ENCODE results near the gene CAPN9.

The CAPN9 gene

DNA sequence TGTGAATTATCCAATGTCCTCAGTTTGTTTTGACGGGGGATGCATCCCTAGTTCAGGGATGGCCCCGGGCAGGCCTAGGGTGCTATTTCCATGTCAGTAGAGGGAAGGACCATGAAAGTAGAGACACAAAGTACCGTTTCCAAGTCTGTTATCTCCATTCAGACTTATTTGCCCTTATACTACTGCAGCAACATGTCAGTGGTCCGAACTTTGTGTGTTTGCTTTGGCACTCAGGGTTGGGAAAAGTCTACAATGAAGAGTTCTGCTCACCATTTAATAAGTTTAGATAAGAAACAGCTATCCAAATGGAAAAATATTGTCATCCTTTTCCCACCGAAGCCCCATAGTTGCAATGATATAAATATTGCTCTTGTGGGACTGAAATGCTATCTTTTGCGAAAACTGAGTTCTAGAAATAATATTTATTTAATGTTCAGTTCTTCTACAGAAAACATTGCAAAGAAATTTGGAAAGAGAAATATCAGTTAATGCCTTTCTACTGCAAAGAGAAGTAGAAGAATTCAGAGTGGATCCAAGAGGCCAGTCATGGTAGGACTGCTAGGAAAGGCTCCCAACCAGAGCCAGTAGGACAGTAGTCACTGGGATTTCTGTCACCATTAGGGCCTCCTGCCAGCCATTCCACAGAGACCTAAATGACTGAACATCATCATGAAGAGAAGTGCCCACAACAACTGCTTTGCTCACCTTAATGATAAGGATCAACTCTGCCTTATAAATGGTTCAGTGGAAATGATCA is 21.8 kb upstream of the CAPN9 start:
- no peak for DNase-seq (ENCODE audit: low read depth)
- TF ChIP-seq, protein P1, sequence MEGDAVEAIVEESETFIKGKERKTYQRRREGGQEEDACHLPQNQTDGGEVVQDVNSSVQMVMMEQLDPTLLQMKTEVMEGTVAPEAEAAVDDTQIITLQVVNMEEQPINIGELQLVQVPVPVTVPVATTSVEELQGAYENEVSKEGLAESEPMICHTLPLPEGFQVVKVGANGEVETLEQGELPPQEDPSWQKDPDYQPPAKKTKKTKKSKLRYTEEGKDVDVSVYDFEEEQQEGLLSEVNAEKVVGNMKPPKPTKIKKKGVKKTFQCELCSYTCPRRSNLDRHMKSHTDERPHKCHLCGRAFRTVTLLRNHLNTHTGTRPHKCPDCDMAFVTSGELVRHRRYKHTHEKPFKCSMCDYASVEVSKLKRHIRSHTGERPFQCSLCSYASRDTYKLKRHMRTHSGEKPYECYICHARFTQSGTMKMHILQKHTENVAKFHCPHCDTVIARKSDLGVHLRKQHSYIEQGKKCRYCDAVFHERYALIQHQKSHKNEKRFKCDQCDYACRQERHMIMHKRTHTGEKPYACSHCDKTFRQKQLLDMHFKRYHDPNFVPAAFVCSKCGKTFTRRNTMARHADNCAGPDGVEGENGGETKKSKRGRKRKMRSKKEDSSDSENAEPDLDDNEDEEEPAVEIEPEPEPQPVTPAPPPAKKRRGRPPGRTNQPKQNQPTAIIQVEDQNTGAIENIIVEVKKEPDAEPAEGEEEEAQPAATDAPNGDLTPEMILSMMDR (conservative IDR thresholded peaks at IDR 0.05; ENCODE audit: low read depth, low read length) = no peak
- no peak overlapping the region for H3K4me3 ChIP-seq (ENCODE audit: low read length)

DNA sequence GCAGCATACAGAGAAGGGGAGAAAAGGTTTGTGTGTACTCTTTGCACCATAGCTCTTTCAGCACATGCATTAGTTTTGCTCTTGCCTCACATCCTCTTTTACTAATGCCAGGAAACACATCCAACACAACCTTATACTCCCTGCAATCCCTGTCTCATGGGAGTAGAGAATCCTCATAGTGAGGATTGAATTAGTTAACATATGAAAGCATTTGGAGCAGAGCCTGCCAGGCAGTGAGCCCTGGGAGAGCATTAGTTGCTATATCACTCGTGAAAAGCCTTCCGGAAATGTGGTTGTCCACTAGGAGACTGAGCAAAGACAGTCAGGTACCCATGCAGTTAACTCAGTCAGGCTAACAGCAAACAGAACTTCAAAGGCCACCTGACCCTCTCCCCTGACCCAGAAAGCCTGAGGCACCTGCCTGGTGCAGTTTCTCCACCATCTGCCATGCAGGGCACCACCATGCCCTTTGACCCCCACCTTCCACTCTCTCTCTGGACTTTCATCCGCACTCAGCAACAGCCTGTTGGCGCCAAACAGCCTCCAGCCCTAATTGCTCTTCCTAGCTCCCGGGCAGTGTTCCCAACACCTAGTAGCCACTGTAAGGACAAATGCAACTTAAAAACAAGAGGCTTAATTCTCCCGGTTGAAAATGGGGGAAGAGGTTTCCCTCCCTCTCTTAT is 18.3 kb upstream of the CAPN9 start:
- TF ChIP-seq, protein P1 (conservative IDR thresholded peaks at IDR 0.05; ENCODE audit: low read depth, low read length) = no peak

DNA sequence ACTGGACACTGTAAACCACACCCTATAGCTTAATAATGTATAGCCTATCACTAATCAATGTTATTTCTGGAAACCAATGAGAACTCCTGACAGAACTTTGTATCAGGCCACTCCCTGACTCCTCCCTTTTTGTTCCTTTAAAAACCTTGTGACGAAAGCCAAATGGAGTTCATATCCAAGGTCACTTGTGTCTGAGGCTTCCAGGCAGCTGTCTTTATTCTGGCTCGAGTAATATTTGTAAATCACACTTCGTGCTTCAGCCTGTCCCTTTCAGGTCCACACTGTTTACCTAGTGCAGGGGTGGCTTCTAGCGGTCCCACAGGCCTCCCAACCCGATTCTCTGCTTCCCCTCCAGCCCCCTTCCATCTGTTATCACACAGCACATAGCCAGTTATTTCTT is 16.2 kb upstream of the CAPN9 start:
- TF ChIP-seq, protein P1 (conservative IDR thresholded peaks at IDR 0.05; ENCODE audit: low read depth, low read length) = no peak
- DNase-seq (ENCODE audit: low read depth) = no peak
- no peak overlapping the region for H3K4me3 ChIP-seq (ENCODE audit: low read length)

More for the DNA sequence above, 18.3 kb upstream of the CAPN9 start:
- no peak for DNase-seq (ENCODE audit: low read depth)
- no peak overlapping the region for H3K4me3 ChIP-seq (ENCODE audit: low read length)

DNA sequence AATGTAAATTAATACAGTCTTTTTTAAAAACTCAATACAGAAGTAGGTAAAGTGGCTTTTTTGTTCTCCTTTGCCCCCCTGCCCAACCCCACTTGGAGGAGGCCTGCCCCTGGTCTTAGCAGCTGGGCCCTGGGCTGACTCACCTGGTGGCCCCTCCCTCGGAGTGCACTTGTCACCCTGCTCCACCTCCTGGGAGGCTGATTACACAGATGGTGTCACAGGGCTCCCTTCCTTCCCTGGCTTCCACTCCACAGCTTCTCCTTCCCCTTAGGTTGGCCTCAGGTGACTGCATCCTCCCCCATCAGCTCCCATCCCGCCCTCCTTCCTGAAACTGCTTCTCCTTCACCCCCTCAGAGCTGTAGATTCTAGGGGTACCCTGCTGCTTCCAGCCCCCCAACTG is 11.7 kb upstream of the CAPN9 start:
- no peak overlapping the region for H3K4me3 ChIP-seq (ENCODE audit: low read length)
- TF ChIP-seq, protein P1 (conservative IDR thresholded peaks at IDR 0.05; ENCODE audit: low read depth, low read length) = no peak

DNA sequence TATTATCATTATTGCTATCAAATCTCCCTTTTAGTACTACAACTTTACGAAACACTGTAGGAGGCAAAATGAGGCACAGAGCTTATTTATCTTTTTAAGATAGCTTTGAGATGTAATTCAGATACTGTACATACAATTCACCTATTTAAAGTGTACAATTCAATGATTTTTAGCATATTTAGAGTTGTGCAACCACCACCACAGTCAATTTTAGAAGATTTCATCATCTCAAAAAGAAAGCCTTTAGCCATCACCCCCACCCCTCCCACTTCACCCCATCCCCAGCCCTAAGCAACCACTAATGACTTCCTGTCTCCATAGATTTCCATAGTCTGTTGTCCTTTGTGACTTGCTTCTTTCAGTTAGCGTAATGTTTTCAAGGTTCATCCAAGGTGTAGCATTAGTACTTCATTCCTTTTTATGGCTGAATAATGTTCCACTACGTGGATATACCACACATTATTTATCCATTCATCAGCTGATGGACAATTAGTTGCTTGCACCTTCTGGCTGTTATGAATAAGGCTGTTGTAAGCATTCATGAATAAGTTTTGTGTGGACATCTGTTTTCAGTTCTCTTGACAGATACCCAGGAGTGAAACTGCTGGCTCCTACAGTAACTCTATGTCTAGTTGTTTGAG is 9.4 kb upstream of the CAPN9 start:
- TF ChIP-seq, protein P1 (conservative IDR thresholded peaks at IDR 0.05; ENCODE audit: low read depth, low read length) = no peak
- H3K4me3 ChIP-seq (ENCODE audit: low read length) = no peak overlapping the region
- DNase-seq (ENCODE audit: low read depth) = no peak

More for the DNA sequence above, 11.7 kb upstream of the CAPN9 start:
- DNase-seq (ENCODE audit: low read depth) = no peak

DNA sequence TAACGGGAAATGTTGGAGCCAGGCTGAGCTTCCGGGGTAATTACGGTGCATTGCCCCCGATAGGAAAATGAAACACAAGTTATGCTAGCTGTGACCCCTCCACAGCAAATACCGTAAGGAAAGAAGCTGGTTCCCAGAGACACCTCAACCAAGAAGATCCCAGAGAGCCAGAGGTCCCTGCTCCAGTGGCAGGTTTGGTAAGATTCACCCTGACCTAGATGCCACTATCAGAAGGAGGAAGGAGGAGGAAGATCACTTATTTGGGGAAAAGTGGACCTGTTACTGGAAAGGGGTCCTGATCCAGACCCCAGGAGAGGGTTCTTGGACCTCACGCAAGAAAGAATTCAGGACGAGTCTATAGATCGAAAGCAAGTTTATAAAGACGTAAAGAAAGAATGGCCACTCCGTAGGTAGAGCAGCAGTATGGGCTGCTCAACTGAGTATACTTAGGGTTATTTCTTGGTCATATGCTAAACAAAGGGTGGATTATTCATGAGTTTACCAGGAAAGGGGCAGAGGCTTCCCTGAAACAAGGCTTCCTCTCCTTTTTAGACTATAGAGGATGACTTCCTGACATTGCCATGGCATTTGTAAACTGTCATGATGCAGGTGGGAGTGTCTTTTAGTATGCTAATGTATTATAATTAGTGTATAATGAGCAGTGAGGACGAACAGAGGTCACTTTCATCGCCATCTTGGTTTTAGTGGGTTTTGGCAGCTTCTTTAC is 7.5 kb upstream of the CAPN9 start:
- no peak overlapping the region for H3K4me3 ChIP-seq (ENCODE audit: low read length)
- TF ChIP-seq, protein P1 (conservative IDR thresholded peaks at IDR 0.05; ENCODE audit: low read depth, low read length) = no peak
- no peak for DNase-seq (ENCODE audit: low read depth)
